Inflammatory macrophage treated with lipopolysaccharide for 1 hour (primary cell): ENCODE results near the gene ZNF219.
A peak's percentile ranks its signal among the peaks of the same experiment; 100 is the strongest.

Source experiments
- DNase-seq, 2 donors: peaks; one replicate each; pipeline ENCODE4 v3.0.0-alpha.2; 2020 to 2022

The ZNF219 gene

DNA sequence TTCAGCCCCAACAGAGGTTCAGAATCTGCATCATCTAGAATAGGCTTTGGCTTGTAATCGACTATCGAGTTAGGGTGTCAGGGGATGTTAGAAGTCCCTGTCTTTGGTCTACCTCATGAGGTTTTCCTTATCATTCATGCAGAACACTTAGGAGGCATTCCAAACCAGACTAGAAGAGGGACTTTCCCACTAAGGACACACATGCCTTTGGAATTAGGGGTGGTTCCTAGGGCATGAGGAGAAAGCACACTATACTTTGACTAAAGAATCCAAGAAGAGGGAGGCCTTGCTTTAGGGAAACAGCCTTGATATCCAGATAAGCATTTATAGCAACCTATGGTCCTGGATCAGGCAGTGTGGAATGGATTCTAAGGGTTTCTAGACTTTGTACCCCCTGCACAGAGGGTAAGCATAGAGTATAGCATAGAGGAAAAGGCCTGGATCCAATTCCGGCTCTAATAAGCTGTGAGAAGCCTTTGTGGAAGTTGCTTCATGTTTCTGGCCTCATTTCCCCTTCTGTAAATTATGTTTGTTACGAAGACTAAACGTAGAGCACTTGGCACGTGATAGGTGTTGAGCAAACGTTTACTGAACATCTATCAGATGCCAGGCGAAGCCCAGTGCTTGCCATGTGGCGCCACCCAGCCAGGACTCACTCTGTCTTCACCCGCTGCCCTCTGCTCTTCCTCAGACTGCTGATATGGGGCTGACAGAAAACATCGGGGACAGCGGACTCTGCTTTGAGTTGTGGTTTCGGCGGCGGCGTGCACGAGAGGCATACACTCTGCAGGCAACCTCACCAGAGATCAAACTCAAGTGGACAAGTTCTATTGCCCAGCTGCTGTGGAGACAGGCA lies 13.2 kb downstream of the ZNF219 start:
- peak; percentile 64 to 66 for DNase-seq

DNA sequence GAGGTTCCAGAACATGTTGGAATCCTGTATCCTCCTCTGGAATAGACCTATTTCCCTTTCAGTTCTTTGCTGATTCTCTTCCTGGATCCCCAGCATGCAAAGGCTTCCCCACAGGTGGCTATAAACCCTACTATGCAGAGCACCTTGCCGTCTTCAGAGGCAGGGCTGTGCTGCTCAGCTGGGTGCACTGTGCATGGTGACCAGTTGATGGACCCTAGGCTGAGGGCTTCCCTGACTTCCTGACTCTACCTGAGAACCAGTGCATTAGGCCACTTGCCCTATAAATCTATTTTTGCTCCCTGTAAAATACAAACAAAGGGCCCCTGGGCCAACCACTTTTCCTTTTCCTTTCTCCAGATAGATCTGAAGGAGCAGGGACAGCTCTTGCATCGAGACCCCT lies 14.1 kb downstream of the ZNF219 start:
- DNase-seq, result no peak

DNA sequence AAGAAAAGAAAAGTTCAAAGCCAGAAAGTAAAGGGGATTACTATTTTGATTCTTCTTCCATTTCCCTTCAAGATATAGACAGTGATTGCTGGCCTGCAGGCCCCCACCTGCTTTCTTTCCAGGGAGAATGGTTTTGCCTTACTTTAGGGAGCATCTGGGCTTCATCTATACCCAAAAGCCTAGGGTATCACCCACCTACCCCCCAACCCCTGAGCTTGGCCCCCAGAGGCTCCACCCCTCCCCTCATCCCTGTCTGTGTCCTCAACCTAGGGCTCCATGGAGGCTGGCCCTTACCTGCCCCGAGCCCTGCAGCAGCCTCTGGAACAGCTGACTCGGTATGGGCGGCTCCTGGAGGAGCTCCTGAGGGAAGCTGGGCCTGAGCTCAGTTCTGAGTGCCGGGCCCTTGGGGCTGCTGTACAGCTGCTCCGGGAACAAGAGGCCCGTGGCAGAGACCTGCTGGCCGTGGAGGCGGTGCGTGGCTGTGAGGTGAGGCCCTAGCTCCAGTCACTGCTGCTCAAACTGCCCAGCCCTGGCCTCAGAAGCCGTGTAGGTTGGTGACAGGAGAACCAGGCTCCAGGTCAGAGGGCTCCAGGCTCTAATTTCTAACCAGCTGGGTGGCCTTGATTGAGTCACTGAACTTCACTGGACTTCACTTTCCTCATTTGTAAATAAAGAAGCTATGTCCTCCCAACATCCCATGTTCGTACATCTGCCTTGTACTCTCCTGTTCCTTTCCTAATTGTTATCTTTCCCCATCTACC lies 14.7 kb downstream of the ZNF219 start:
- no peak for DNase-seq

DNA sequence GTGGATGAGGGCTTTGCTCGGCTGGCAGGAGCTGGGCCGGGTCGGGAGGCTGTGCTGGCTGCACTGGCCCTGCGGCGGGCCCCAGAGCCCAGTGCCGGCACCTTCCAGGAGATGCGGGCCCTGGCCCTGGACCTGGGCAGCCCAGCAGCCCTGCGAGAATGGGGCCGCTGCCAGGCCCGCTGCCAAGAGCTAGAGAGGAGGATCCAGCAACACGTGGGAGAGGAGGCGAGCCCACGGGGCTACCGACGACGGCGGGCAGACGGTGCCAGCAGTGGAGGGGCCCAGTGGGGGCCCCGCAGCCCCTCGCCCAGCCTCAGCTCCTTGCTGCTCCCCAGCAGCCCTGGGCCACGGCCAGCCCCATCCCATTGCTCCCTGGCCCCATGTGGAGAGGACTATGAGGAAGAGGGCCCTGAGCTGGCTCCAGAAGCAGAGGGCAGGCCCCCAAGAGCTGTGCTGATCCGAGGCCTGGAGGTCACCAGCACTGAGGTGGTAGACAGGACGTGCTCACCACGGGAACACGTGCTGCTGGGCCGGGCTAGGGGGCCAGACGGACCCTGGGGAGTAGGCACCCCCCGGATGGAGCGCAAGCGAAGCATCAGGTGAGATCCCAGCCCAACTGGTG lies 16.8 kb downstream of the ZNF219 start:
- DNase-seq, result no peak

DNA sequence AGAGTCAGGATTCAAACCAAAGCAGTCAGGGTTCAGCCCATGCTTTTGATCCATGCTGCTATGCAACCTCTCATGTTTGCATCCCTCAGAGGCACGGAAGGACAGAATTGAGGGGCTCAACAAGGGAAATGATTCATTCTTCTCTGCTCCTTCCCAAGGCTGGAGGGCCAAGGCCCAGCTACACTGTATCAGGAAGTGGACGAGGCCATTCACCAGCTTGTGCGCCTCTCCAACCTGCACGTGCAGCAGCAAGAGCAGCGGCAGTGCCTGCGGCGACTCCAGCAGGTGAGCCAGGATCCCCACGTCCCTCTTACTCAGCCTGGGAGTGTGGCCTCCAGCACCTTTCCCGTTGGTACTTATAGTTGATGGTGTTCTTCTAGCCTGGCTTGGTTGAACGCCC lies 19.7 kb downstream of the ZNF219 start:
- no peak for DNase-seq

DNA sequence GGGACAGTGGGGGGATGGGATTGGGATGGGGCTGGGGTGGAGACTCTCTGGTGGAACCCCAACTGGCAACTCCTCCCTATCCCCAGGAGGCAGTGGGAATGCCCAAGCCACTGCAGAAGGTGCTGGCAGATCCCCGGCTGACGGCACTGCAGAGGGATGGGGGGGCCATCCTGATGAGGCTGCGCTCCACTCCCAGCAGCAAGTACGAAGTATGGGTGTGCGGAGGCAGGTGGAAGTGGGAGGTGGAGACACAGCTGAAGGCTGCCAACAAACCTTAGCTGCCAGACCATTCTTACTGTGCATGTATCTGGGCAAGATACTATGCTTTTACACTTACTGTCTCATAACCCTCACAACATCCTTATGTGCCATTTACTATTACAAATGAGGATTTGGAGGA lies 20.2 kb downstream of the ZNF219 start:
- DNase-seq, result no peak

DNA sequence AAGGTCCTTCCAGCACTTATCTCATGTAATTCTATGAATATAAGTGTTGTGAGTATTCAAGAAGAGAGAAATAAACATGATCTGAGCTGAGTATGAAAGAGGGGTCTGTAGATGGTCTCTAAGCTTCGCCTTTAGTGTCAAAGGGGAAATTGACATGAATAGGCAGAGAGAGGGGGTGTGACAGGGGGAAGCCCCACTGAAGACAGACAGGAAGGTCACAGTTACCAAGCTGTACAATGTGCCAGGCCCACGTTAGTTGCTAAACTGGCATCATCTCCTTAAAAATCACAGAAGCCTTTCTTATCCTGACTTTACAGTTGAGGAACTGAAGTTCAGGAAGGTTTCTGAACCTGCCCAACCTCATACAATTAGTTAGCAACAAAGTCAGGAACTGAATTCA lies 20.8 kb downstream of the ZNF219 start:
- DNase-seq, result no peak

DNA sequence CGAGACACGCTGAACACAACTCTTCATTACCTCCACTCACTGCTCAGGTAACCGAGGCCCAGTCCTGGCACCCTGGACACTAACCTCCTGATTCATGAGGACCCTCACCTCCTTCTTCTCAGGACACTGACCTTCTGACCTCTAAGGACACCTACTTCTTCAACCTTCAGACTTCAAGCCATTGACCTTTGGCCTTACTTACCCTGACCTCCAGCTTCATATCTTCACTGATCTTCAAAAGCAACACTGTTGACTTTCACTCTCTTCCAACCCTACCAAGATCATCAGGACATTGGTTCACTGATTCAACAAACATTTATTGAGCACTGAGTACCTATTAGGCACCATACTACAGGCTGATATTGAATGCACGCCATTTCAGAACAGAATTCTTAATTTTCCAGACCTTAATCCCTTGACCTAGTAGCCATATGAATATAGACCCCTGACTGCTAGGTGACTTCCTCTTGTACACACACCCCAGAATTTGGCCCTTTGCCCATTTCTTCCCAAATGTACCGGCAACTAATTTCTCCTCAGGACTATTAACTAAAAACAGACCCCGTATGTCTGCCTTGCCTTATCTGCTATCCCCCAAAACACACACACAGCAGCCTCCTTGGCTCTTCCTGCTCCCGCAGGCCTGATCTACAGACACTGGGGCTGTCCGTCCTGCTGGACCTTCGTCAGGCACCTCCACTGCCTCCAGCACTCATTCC lies 22.6 kb downstream of the ZNF219 start:
- DNase-seq, result no peak

DNA sequence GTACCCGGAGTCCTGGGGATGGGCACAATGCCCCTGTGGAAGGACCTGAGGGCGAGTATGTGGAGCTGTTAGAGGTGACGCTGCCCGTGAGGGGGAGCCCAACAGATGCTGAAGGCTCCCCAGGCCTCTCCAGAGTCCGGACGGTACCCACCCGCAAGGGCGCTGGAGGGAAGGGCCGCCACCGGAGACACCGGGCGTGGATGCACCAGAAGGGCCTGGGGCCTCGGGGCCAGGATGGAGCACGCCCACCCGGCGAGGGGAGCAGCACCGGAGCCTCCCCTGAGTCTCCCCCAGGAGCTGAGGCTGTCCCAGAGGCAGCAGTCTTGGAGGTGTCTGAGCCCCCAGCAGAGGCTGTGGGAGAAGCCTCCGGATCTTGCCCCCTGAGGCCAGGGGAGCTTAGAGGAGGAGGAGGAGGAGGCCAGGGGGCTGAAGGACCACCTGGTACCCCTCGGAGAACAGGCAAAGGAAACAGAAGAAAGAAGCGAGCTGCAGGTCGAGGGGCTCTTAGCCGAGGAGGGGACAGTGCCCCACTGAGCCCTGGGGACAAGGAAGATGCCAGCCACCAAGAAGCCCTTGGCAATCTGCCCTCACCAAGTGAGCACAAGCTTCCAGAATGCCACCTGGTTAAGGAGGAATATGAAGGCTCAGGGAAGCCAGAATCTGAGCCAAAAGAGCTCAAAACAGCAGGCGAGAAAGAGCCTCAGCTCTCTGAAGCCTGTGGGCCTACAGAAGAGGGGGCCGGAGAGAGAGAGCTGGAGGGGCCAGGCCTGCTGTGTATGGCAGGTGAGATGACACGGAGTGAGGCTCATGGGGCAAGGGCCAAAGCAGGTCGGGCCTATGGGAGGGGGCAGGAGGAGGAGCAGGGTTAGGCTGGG lies 23.8 kb downstream of the ZNF219 start:
- DNase-seq, result no peak

DNA sequence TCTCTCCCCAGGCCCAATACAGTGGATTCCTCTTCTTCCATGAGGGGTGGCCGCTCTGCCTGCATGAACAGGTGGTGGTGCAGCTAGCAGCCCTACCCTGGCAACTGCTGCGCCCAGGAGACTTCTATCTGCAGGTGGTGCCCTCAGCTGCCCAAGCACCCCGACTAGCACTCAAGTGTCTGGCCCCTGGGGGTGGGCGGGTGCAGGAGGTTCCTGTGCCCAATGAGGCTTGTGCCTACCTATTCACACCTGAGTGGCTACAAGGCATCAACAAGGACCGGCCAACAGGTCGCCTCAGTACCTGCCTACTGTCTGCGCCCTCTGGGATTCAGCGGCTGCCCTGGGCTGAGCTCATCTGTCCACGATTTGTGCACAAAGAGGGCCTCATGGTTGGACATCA lies 24.5 kb downstream of the ZNF219 start:
- DNase-seq, result no peak

DNA sequence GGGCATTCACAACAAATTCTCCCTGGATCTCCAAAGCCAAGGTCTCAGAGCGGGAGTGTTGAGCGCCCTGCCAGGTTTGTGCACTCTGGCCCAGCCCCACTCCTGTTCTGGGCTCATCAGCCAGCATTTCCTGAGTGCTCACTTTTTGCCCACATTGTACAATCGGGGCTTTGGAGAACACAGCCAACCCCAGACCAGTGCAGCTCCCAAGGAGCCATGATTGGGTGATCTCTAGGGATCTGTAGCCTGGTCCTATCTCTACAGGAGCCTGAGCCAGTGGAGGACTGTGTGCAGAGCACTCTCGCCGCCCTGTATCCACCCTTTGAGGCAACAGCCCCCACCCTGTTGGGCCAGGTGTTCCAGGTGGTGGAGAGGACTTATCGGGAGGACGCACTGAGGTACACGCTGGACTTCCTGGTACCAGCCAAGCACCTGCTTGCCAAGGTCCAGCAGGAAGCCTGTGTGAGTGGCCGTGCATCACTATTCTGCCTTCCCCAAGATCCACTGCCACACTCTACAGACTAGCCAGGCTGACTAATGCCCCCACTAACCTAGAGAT lies 25.6 kb downstream of the ZNF219 start:
- DNase-seq, result no peak

DNA sequence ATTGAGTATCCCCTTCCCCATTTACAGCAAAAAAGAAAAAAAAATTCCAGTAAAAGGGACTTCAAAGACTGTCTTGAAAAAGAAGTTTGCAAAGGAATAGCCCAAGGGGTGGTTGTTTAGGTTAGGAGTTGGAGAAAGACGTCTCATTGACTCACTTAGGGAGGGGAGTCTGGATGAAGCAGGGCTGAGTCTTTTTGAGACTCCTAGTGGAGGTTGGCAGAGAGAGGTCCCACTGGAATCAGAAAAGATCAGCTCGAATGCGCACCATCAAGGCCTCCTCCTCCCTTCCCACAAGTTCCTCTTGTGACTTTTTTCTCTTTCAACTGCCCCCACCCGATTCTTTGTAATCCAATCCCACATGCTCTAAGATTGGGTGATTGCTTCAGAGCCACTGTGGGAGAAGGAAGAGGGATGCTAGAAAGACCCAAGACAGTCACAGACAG lies 26.4 kb downstream of the ZNF219 start:
- DNase-seq, result peak; percentile 79 to 89

DNA sequence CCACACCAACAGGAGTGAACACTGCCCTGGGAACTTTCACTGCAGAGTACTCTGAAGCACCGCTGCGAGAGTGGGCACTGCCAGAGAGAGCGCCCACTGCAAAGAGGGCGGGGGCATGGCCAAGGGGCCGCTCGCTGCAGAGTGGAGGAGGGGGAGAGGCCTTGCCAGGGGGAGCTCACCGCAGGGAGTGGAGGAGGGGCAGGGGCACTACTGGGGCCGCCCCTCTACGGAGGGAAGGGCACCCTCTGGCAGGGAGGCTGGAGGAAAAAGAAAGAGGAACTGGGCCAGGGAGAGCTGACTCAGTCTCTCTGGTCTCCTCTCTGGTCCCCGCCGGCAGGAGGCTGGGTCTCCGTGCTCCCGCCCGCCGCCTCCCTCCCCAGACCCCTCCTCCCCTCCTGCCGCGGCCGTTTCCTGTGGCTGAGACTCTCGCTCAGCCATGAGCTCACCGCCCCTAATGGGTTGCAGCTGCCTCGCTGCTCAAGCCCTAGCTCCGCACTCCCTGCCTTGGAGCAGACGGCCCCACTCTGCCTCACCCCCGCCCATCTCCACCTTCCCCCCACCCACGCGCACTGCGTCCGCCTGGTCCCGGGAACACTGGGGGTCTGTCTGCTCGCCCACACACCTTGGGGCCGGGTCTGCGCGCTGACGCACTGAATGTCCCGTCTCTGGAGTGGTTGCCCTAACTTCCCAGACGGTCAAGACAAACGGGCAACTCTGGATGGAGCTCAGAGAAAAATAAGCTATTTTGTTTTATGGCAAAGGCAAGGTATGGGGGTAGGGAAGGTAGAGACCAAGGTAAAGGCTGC lies 27.0 kb downstream of the ZNF219 start:
- peak; percentile 57 to 61 for DNase-seq

DNA sequence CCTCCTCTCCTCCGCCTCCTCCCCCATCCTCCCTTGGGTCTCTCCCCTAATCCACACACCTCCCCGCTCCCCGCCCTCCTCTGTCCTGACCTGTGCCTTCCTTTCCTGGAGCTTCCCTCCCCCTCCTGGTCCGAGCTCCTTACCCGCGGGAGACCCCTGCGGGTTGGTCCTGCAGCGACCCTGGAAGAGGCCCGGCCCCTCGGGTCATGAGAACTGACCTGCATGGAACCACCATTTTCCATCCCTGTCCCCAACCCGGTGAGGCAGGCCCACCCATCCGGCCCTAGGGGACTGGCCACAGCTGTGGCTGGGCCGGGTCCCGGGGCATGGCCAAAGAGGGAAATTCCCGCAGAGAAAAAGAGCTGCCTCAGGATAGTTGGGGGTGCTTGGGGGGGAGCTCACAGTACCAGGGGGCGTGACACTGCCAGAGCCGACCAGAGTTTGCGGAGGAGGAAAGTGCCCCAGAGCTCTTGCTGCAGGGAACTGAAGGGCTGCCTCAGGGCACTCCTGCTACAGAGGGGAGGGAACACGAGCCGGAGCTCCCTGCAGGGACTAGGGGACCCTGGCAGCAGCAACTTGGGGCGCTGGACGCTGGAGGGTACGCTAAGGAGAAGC lies 27.7 kb downstream of the ZNF219 start:
- peak in 1 of 2 donors; percentile 49 for DNase-seq

DNA sequence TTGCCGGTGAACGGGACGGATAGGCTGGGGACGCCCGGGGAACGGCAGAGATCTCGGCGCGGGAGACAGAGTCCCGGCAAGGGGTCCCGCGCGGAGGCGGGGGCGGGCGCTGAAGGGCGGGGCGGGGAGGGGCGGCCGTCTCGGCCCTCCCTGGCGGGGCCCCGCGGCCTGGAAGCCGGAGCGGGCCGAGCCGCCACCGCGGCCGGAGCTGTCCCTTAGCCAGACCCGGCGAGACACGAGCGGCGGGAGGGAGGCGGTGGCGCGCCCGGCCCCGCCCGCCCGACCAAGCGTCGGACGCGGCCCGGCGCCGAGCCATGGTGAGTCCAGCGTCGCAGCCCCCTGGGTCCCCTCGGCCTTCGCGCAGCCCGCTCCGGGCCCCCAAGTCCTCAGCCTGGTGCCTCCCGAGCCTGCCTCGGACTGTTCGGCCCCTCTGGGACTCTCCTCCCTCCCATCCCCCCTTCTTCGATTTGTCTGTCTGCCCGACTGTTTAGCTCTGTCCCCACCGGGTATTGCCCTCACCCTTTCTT lies 28.3 kb downstream of the ZNF219 start, which contains the start of gene ARHGEF40:
Gene ARHGEF40 (plus strand): TSS at position 222 of the 527 bp plus-strand sequence. CDS start 93 bp downstream, at position 315.
- DNase-seq, result peak in 1 of 2 donors; percentile 20

DNA sequence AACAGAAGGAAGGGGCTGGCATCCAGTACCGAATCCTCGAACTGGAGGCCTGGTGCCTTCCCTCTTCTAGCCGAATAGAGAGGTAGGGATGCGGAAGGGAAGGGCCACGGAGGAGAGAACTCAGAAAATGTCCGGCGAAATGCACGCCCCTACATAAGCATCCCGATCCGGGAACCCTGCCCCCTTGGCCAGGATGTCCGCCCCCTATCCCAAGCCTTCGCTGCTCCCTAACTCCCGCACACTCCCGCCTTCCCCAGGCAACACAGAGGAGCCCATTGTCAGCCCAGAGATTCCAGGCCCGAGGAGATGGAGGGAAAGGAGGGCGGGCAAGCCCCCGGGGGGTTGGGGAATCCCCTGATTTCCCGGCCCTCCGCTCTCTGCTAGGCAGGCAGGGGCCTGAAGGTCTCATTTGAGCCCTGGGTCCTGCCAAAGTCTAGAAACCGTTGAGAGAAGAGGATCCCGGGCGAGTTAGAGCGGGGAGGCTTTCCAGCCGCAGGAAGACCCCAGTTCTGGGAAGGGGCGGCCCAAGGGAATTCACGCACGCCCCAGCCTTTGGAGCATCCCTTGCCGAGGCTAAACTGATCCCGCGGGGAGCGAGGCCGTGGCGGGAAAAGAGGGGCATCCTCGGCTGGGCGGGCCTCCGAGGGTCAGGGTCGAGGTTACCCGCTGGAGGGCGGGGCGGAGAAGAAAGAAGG lies 28.9 kb downstream of the ZNF219 start:
- no peak for DNase-seq

DNA sequence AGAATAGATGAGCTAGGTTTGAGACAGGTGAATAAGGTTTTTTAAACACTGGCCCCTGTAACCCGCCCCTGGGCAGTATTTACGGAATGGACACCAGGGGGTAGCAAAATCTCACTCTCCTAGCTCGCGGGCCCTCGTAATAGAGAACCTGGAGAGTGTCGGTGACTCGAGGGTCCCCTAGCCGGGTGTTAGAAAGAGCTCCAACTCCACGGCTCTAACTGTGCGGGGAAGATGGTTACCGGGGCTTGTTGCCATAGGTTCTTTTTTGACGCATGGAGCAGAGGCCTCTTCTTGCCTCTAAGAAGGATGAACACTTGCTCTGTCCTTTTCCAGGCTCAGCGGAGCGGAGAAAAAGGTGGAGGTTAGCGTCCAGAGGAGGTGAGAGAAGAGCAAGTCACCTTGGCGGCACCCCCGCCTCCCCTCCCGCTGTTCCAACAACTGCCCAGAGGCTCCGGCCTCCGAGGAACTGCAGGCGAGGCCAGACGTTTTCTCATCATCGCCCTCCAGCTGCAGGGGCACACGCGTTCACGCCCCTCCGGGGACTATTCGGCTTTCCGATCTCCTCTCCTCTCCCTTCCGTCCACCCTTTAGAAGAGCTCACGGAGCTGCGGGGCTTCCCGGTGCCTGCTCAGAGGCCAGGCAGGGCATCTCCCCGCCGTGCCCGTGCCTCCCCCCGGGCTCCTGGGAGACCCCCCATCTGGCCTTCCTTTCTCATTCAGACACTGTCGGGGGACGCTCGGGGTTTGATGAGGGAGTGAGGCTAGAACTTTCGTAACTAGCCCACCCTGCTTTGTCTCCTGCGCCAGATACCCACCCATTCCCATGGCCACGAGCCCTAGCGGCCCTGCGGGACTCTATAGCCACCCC lies 29.7 kb downstream of the ZNF219 start:
- peak; percentile 38 to 74 for DNase-seq

DNA sequence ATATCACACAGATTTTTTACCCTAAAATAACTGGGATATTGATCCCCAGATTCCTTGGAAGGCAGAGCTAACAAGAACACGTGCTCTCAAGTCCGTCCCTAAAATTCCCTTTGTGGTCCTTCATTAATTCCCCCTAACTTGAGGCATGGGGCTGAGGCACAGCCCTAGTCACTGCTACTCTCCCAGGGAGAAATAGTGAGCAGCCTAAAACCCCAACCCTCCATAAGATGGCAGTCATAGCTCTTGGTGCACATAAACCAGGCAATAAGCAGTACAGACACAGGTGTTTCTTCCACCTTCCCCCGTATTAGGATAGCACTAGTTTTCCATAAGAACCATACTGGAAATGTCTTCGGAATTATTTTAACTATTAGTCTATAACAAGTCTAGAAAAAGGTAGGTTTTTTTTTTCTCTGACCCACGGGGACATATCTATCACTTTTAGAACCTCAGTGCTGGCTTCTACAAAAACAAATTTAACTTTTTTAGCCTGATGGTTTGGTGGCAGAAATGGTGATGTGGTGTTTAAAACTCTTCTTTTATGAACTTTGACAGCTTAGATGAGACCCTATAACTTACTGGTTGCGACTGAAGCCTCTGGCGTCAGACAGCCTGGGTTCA lies 31.5 kb downstream of the ZNF219 start:
- no peak for DNase-seq
